Measurements from ENCODE around the gene ABI1.

Gene ABI1

GRCh38 chr10:26723016-26723415 is 137.7 kb downstream of the ABI1 start:
- Histone ChIP-seq H3K27ac (ENCODE audit: low read length) (no peak overlapping the region), H3K9me3 (ENCODE audit: control insufficient read depth, low read depth, low read length) (no peaks in the 10 kb centered on the region), H3K4me1 (ENCODE audit: control insufficient read depth, low read depth, low read length) (no peaks in the 10 kb centered on the region), H3K9ac (ENCODE audit: low read length) (no peak overlapping the region), H3K4me3 (ENCODE audit: low read length) (no peak overlapping the region), H3K36me3 (ENCODE audit: control insufficient read depth, low read depth, low read length) (peaks cover 36% of the 10 kb centered on the region), H3K27me3 (ENCODE audit: control insufficient read depth, insufficient read depth, low read length) (no peaks in the 10 kb centered on the region)

- Histone ChIP-seq H3K4me3 (ENCODE audit: low read length) (no peak overlapping the region), H3K9ac (ENCODE audit: low read length) (no peak overlapping the region), H3K36me3 (ENCODE audit: control insufficient read depth, low read depth, low read length) (peaks cover 40% of the 10 kb centered on the region)
These were observed 139.2 kb downstream of the ABI1 start for GRCh38 chr10:26721561-26721960.

DNA sequence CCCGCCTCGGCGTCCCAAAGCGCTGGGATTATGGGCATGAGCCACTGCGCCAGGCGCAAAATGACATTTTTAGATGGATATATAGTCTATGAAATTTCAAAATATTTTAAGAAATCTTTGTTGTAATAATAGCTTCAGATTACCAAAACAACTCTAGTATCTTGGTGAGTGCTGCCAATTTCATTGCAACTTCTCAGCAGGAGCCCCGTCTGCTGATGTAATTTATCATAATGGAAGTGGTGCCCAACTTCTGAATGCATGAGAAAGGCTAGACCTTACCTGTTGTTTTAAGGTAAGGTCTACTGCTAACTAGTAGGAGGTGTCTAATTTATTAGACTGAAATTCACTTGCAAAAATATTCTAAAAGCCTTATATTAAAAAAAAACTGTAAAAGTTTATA is 143.3 kb downstream of the ABI1 start:
- H3K4me3 ChIP-seq (ENCODE audit: low read length) = no peak overlapping the region
- H3K27ac ChIP-seq (ENCODE audit: low read length) = no peak overlapping the region
- no peaks in the 10 kb centered on the region for H3K4me1 ChIP-seq (ENCODE audit: control insufficient read depth, low read depth, low read length)
- no peaks in the 10 kb centered on the region for H3K9me3 ChIP-seq (ENCODE audit: control insufficient read depth, low read depth, low read length)
- H3K36me3 ChIP-seq (ENCODE audit: control insufficient read depth, low read depth, low read length) = peaks cover 35% of the 10 kb centered on the region
- H3K27me3 ChIP-seq (ENCODE audit: control insufficient read depth, insufficient read depth, low read length) = no peaks in the 10 kb centered on the region
- no peak overlapping the region for H3K9ac ChIP-seq (ENCODE audit: low read length)

More at GRCh38 chr10:26721561-26721960, 139.2 kb downstream of the ABI1 start:
- Histone ChIP-seq H3K27me3 (ENCODE audit: control insufficient read depth, insufficient read depth, low read length) (no peaks in the 10 kb centered on the region), H3K9me3 (ENCODE audit: control insufficient read depth, low read depth, low read length) (no peaks in the 10 kb centered on the region), H3K27ac (ENCODE audit: low read length) (no peak overlapping the region), H3K4me1 (ENCODE audit: control insufficient read depth, low read depth, low read length) (no peaks in the 10 kb centered on the region)

- no peak overlapping the region for H3K27ac ChIP-seq (ENCODE audit: low read length)
- H3K4me1 ChIP-seq (ENCODE audit: control insufficient read depth, low read depth, low read length) = no peaks in the 10 kb centered on the region
- H3K9me3 ChIP-seq (ENCODE audit: control insufficient read depth, low read depth, low read length) = no peaks in the 10 kb centered on the region
- H3K27me3 ChIP-seq (ENCODE audit: control insufficient read depth, insufficient read depth, low read length) = no peaks in the 10 kb centered on the region
- H3K36me3 ChIP-seq (ENCODE audit: control insufficient read depth, low read depth, low read length) = peaks cover 30% of the 10 kb centered on the region
- no peak overlapping the region for H3K9ac ChIP-seq (ENCODE audit: low read length)
- no peak overlapping the region for H3K4me3 ChIP-seq (ENCODE audit: low read length)
These were observed 145.6 kb downstream of the ABI1 start for GRCh38 chr10:26715137-26715487.

GRCh38 chr10:26714415-26715136 is 146.2 kb downstream of the ABI1 start:
- Histone ChIP-seq H3K9ac (ENCODE audit: low read length) (no peak overlapping the region), H3K27ac (ENCODE audit: low read length) (no peak overlapping the region)

GRCh38 chr10:26711324-26711723 is 149.4 kb downstream of the ABI1 start:
- Histone ChIP-seq H3K4me1 (ENCODE audit: control insufficient read depth, low read depth, low read length) (no peaks in the 10 kb centered on the region), H3K36me3 (ENCODE audit: control insufficient read depth, low read depth, low read length) (peaks cover 31% of the 10 kb centered on the region), H3K27ac (ENCODE audit: low read length) (no peak overlapping the region), H3K4me3 (ENCODE audit: low read length) (no peak overlapping the region), H3K9ac (ENCODE audit: low read length) (no peak overlapping the region), H3K27me3 (ENCODE audit: control insufficient read depth, insufficient read depth, low read length) (no peaks in the 10 kb centered on the region), H3K9me3 (ENCODE audit: control insufficient read depth, low read depth, low read length) (no peaks in the 10 kb centered on the region)

More at GRCh38 chr10:26714415-26715136, 146.2 kb downstream of the ABI1 start:
- Histone ChIP-seq H3K4me1 (ENCODE audit: control insufficient read depth, low read depth, low read length) (no peaks in the 10 kb centered on the region), H3K36me3 (ENCODE audit: control insufficient read depth, low read depth, low read length) (peaks cover 30% of the 10 kb centered on the region), H3K9me3 (ENCODE audit: control insufficient read depth, low read depth, low read length) (no peaks in the 10 kb centered on the region), H3K27me3 (ENCODE audit: control insufficient read depth, insufficient read depth, low read length) (no peaks in the 10 kb centered on the region), H3K4me3 (ENCODE audit: low read length) (no peak overlapping the region)

DNA sequence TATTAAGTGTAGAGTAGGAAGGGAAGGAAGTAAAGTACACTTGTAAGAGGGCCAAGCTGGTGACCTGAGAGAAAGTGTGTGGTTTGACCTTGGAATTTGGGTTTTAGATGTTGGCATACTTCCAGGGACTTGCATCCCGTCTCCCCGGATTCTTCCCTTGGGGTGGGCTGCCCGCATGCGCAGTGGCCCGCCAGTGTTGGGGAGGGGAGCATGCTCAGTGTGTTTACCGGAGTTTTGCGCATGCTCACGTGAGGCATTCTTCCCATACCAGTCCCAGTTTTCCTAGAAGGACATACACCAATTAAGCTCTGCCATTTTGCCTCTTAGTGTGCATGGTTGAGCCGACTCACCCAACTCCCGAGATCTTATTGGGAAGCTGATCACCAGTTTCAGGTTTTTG is 153.8 kb downstream of the ABI1 start:
- H3K4me3 ChIP-seq (ENCODE audit: low read length) = no peak overlapping the region
- no peak overlapping the region for H3K27ac ChIP-seq (ENCODE audit: low read length)
- H3K27me3 ChIP-seq (ENCODE audit: control insufficient read depth, insufficient read depth, low read length) = no peaks in the 10 kb centered on the region
- H3K4me1 ChIP-seq (ENCODE audit: control insufficient read depth, low read depth, low read length) = no peaks in the 10 kb centered on the region
- H3K36me3 ChIP-seq (ENCODE audit: control insufficient read depth, low read depth, low read length) = peaks cover 29% of the 10 kb centered on the region
- no peak overlapping the region for H3K9ac ChIP-seq (ENCODE audit: low read length)
- no peaks in the 10 kb centered on the region for H3K9me3 ChIP-seq (ENCODE audit: control insufficient read depth, low read depth, low read length)

DNA sequence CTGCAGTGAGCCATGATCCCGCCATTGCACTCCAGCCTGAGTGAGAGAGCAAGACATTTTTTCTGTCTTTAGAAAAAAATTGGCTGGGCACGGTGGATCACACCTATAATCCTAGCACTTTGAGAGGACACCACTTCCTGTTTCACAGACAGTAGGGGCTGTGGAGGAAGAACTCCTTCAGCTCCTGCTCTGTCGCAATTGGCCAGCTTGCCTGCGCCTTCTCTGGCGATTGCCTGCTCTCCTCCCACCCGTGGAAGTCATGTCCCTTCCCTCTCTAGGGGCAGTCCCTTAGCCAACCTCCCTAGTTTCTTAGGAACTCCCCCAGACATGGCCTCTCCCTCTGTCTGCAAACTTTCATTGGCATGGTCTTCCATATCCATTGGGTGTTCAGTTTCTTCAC is 154.6 kb downstream of the ABI1 start:
- no peaks in the 10 kb centered on the region for H3K27me3 ChIP-seq (ENCODE audit: control insufficient read depth, insufficient read depth, low read length)
- H3K4me3 ChIP-seq (ENCODE audit: low read length) = no peak overlapping the region
- H3K27ac ChIP-seq (ENCODE audit: low read length) = no peak overlapping the region
- no peaks in the 10 kb centered on the region for H3K4me1 ChIP-seq (ENCODE audit: control insufficient read depth, low read depth, low read length)
- no peaks in the 10 kb centered on the region for H3K9me3 ChIP-seq (ENCODE audit: control insufficient read depth, low read depth, low read length)
- peaks cover 29% of the 10 kb centered on the region for H3K36me3 ChIP-seq (ENCODE audit: control insufficient read depth, low read depth, low read length)
- no peak overlapping the region for H3K9ac ChIP-seq (ENCODE audit: low read length)

GRCh38 chr10:26703974-26704373 is 156.8 kb downstream of the ABI1 start:
- H3K4me1 ChIP-seq (ENCODE audit: control insufficient read depth, low read depth, low read length) = no peaks in the 10 kb centered on the region
- no peak overlapping the region for H3K9ac ChIP-seq (ENCODE audit: low read length)
- H3K36me3 ChIP-seq (ENCODE audit: control insufficient read depth, low read depth, low read length) = peaks cover 29% of the 10 kb centered on the region
- H3K27me3 ChIP-seq (ENCODE audit: control insufficient read depth, insufficient read depth, low read length) = no peaks in the 10 kb centered on the region
- H3K4me3 ChIP-seq (ENCODE audit: low read length) = no peak overlapping the region
- H3K27ac ChIP-seq (ENCODE audit: low read length) = no peak overlapping the region
- H3K9me3 ChIP-seq (ENCODE audit: control insufficient read depth, low read depth, low read length) = no peaks in the 10 kb centered on the region

DNA sequence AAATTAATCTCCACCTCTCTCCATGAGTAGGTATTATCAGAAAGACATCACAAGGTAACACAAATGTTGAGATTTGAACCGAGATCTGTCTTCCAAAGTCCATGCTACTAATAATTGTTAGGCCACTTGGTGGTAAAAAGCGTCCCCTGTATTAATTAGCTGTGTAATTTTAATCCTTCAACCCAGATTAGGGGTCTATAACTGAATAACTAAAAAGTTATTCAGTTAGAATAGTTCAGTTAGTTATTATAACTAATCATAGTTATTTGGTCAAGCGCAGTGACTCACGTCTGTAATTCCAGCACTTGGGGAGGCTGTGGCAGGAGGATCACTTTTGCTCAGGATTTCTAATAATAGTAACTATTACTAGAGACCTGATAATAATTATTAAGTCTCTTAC is 157.7 kb downstream of the ABI1 start:
- Histone ChIP-seq H3K9me3 (ENCODE audit: control insufficient read depth, low read depth, low read length) (no peaks in the 10 kb centered on the region), H3K4me3 (ENCODE audit: low read length) (no peak overlapping the region), H3K9ac (ENCODE audit: low read length) (no peak overlapping the region), H3K4me1 (ENCODE audit: control insufficient read depth, low read depth, low read length) (no peaks in the 10 kb centered on the region), H3K27ac (ENCODE audit: low read length) (no peak overlapping the region), H3K27me3 (ENCODE audit: control insufficient read depth, insufficient read depth, low read length) (no peaks in the 10 kb centered on the region), H3K36me3 (ENCODE audit: control insufficient read depth, low read depth, low read length) (peaks cover 28% of the 10 kb centered on the region)

GRCh38 chr10:26700884-26701630 is 159.7 kb downstream of the ABI1 start:
- no peak overlapping the region for H3K9ac ChIP-seq (ENCODE audit: low read length)
- peaks cover 4% of the 10 kb centered on the region for H3K4me1 ChIP-seq (ENCODE audit: control insufficient read depth, low read depth, low read length)
- H3K4me3 ChIP-seq (ENCODE audit: low read length) = no peak overlapping the region
- H3K27ac ChIP-seq (ENCODE audit: low read length) = no peak overlapping the region
- no peaks in the 10 kb centered on the region for H3K9me3 ChIP-seq (ENCODE audit: control insufficient read depth, low read depth, low read length)
- no peaks in the 10 kb centered on the region for H3K27me3 ChIP-seq (ENCODE audit: control insufficient read depth, insufficient read depth, low read length)
- H3K36me3 ChIP-seq (ENCODE audit: control insufficient read depth, low read depth, low read length) = peaks cover 16% of the 10 kb centered on the region

DNA sequence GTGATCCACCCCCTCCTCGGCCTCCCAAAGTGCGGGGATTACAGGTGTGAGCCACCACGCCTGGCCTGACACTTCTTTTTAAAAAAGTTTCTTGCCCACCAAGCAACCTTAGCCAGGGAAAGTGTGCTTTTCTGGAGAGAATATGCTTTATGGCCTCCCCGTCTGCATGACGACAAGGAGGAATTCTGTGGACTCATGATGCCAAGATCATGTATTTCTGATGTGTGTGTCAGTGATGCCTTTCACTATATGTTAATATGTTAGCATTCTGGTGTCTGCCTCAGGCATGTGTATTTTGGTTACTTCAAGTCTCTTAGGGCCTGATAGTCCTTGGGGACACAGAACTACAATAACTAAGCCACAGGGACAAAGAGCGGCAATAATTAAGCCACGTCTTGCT is 161.1 kb downstream of the ABI1 start:
- no peak overlapping the region for H3K9ac ChIP-seq (ENCODE audit: low read length)
- peaks cover 4% of the 10 kb centered on the region for H3K4me1 ChIP-seq (ENCODE audit: control insufficient read depth, low read depth, low read length)
- no peaks in the 10 kb centered on the region for H3K9me3 ChIP-seq (ENCODE audit: control insufficient read depth, low read depth, low read length)
- no peak overlapping the region for H3K27ac ChIP-seq (ENCODE audit: low read length)
- no peaks in the 10 kb centered on the region for H3K27me3 ChIP-seq (ENCODE audit: control insufficient read depth, insufficient read depth, low read length)
- peaks cover 2% of the 10 kb centered on the region for H3K36me3 ChIP-seq (ENCODE audit: control insufficient read depth, low read depth, low read length)
- no peak overlapping the region for H3K4me3 ChIP-seq (ENCODE audit: low read length)

All from iPS-18a (cell line).